Endothelial cell (in vitro differentiated cells): ENCODE data around the gene PCSK5. TPM values are rescaled to one million over a fixed set of nuclear protein-coding genes. Genes with fewer than 3 reads are reported as not detected.

ENCODE experiments used
- DNase-seq: peaks from one replicate; pipeline ENCODE4 v3.0.0; 2021; ENCODE audit warnings: low spot score
- H3K27ac Mint-ChIP-seq: one replicate; pipeline ENCODE4 v1.8.0; 2021; ENCODE audit warnings: mixed read lengths, inconsistent platforms; ENCODE audit not compliant: unreplicated experiment
- H3K27me3 Mint-ChIP-seq: one replicate; pipeline ENCODE4 v1.8.0; 2021; ENCODE audit warnings: mild to moderate bottlenecking, moderate library complexity, mixed read lengths, inconsistent platforms; ENCODE audit not compliant: unreplicated experiment
- H3K36me3 Mint-ChIP-seq: one replicate; pipeline ENCODE4 v1.8.0; 2021; ENCODE audit warnings: mild to moderate bottlenecking, low read depth, mixed read lengths, inconsistent platforms; ENCODE audit not compliant: unreplicated experiment
- H3K4me1 Mint-ChIP-seq: one replicate; pipeline ENCODE4 v1.8.0; 2021; ENCODE audit warnings: mild to moderate bottlenecking, mixed read lengths, inconsistent platforms; ENCODE audit not compliant: unreplicated experiment
- H3K4me3 Mint-ChIP-seq: one replicate; pipeline ENCODE4 v1.8.0; 2021; ENCODE audit warnings: mild to moderate bottlenecking, mixed read lengths, inconsistent platforms; ENCODE audit not compliant: unreplicated experiment
- H3K9me3 Mint-ChIP-seq: one replicate; pipeline ENCODE4 v1.8.0; 2021; ENCODE audit warnings: mixed read lengths, inconsistent platforms; ENCODE audit not compliant: unreplicated experiment
- CTCF ChIP-seq: fragments of 200-600 bp; sonication (generic); IDR thresholded peaks from one replicate; pipeline ENCODE4 v1.5.0; 2021; ENCODE audit warnings: antibody characterized with exemption; ENCODE audit not compliant: unreplicated experiment
- total RNA-seq: library from RNA; stranded (reverse); fragmentation: NEBNext Ultra II Directional; extraction: Animal tissue kit (Norgen Biotek cat#: 25700); gene quantifications from one replicate; pipeline ENCODE4 v1.2.1, GENCODE V29; 2021; ENCODE audit not compliant: unreplicated experiment

Gene PCSK5
- total RNA-seq, 1 donor from 2014 or later = 3.1 TPM

- Mint-ChIP-seq H3K36me3 (no peaks in the 10 kb centered on the region), H3K27me3 (peaks cover 2% of the 10 kb centered on the region), H3K4me3 (no peak overlapping the region), H3K27ac (no peak overlapping the region), H3K9me3 (no peaks in the 10 kb centered on the region), H3K4me1 (peaks cover 21% of the 10 kb centered on the region)
- no peak for TF ChIP-seq CTCF
- DNase-seq = no peak
Measured at GRCh38 chr9:76101075-76101474, 210.6 kb downstream of the PCSK5 start.

- Mint-ChIP-seq H3K27me3 (peaks cover 2% of the 10 kb centered on the region), H3K4me3 (no peak overlapping the region), H3K36me3 (no peaks in the 10 kb centered on the region), H3K27ac (no peak overlapping the region), H3K9me3 (no peaks in the 10 kb centered on the region), H3K4me1 (peaks cover 21% of the 10 kb centered on the region)
- DNase-seq = no peak
- TF ChIP-seq CTCF = no peak
Measured at GRCh38 chr9:76101491-76101890, 211.0 kb downstream of the PCSK5 start.

- Mint-ChIP-seq H3K4me1 (peaks cover 21% of the 10 kb centered on the region), H3K27ac (no peak overlapping the region), H3K36me3 (no peaks in the 10 kb centered on the region), H3K27me3 (peaks cover 2% of the 10 kb centered on the region), H3K4me3 (no peak overlapping the region), H3K9me3 (no peaks in the 10 kb centered on the region)
- no peak for TF ChIP-seq CTCF
- no peak for DNase-seq
Measured at GRCh38 chr9:76101947-76102346, 211.5 kb downstream of the PCSK5 start.

GRCh38 chr9:76103531-76104315 lies 213.2 kb downstream of the PCSK5 start:
- Mint-ChIP-seq H3K27me3 (peaks cover 2% of the 10 kb centered on the region), H3K27ac (no peak overlapping the region), H3K36me3 (no peaks in the 10 kb centered on the region), H3K4me3 (no peak overlapping the region), H3K4me1 (peaks cover 21% of the 10 kb centered on the region), H3K9me3 (no peaks in the 10 kb centered on the region)
- DNase-seq = no peak
- TF ChIP-seq CTCF = no peak

- Mint-ChIP-seq H3K9me3 (no peaks in the 10 kb centered on the region), H3K4me3 (no peak overlapping the region), H3K36me3 (no peaks in the 10 kb centered on the region), H3K27ac (no peak overlapping the region), H3K4me1 (peaks cover 5% of the 10 kb centered on the region), H3K27me3 (no peaks in the 10 kb centered on the region)
- no peak for TF ChIP-seq CTCF
- no peak for DNase-seq
Measured at GRCh38 chr9:76107482-76107881, 217.0 kb downstream of the PCSK5 start.
